ENCODE measurements around the gene UBAC2.

DNA sequence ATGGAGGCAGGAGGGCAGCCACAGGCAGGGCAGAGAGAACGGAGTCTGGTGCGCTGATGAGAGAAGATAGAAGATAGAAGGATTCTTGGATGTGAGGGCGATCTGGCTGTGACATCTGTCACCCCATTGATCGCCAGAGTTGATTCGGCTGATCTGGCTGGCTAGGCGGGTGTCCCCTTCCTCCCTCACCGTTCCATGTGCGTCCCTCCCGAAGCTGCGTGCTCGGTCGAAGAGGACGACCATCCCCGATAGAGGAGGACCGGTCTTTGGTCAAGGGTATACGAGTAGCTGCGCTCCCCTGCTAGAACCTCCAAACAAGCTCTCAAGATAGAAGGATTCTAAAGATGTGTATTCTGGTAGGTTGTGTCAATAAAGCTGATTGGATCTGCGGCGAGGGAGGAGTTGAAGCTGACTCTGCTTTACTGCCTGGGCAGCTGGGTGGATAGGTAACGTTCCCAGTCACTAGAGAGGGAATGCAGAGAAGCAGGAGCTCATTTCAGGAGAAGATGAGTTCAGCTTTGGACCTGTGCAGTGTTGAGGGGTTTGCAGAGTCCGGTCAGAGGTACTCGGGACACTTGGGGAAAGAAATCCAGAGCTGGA lies 5.1 kb downstream of the UBAC2 start:
- TF ChIP-seq, protein P1, sequence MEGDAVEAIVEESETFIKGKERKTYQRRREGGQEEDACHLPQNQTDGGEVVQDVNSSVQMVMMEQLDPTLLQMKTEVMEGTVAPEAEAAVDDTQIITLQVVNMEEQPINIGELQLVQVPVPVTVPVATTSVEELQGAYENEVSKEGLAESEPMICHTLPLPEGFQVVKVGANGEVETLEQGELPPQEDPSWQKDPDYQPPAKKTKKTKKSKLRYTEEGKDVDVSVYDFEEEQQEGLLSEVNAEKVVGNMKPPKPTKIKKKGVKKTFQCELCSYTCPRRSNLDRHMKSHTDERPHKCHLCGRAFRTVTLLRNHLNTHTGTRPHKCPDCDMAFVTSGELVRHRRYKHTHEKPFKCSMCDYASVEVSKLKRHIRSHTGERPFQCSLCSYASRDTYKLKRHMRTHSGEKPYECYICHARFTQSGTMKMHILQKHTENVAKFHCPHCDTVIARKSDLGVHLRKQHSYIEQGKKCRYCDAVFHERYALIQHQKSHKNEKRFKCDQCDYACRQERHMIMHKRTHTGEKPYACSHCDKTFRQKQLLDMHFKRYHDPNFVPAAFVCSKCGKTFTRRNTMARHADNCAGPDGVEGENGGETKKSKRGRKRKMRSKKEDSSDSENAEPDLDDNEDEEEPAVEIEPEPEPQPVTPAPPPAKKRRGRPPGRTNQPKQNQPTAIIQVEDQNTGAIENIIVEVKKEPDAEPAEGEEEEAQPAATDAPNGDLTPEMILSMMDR (IDR thresholded peaks at IDR 0.05) = no peak
- TF ChIP-seq EP300 (IDR thresholded peaks at IDR 0.05) = no peak
- no peak for TF ChIP-seq POLR2A (IDR thresholded peaks at IDR 0.05)
